GM19372 (cell line): Measurements from ENCODE around the gene NUAK1.

ENCODE experiments used
- ATAC-seq: cut with Tn5 transposase; IDR thresholded peaks from one replicate; pipeline ENCODE4 v1.9.1; 2021; ENCODE audit warnings: mild to moderate bottlenecking, low read depth, moderate library complexity; ENCODE audit not compliant: unreplicated experiment

The NUAK1 gene

GRCh38 chr12:106113042-106113441, 25.7 kb downstream of the NUAK1 start:
- no peak for ATAC-seq

- no peak for ATAC-seq
These were observed 26.5 kb downstream of the NUAK1 start for GRCh38 chr12:106112145-106112821.

- ATAC-seq = no peak
These were observed 28.0 kb downstream of the NUAK1 start for GRCh38 chr12:106110626-106111300.

- ATAC-seq = no peak
These were observed 29.4 kb downstream of the NUAK1 start for GRCh38 chr12:106109168-106109910.

- no peak for ATAC-seq
These were observed 30.4 kb downstream of the NUAK1 start for GRCh38 chr12:106108185-106108835.

GRCh38 chr12:106107566-106107965, 31.2 kb downstream of the NUAK1 start:
- no peak for ATAC-seq

- ATAC-seq = no peak
These were observed 31.9 kb downstream of the NUAK1 start for GRCh38 chr12:106106892-106107291.

- no peak for ATAC-seq
These were observed 32.6 kb downstream of the NUAK1 start for GRCh38 chr12:106106061-106106566.

- no peak for ATAC-seq
These were observed 37.0 kb downstream of the NUAK1 start for GRCh38 chr12:106101803-106102202.

- ATAC-seq = no peak
These were observed 40.0 kb downstream of the NUAK1 start for GRCh38 chr12:106098691-106099200.

GRCh38 chr12:106097011-106097410, 41.7 kb downstream of the NUAK1 start:
- ATAC-seq = no peak

GRCh38 chr12:106096376-106096775, 42.4 kb downstream of the NUAK1 start:
- ATAC-seq = no peak

GRCh38 chr12:106094304-106094703, 44.5 kb downstream of the NUAK1 start:
- no peak for ATAC-seq

GRCh38 chr12:106093246-106093645, 45.5 kb downstream of the NUAK1 start:
- ATAC-seq = no peak

- no peak for ATAC-seq
These were observed 47.3 kb downstream of the NUAK1 start for GRCh38 chr12:106091446-106091820.

- ATAC-seq = no peak
These were observed 47.9 kb downstream of the NUAK1 start for GRCh38 chr12:106090591-106091445.

- no peak for ATAC-seq
These were observed 48.8 kb downstream of the NUAK1 start for GRCh38 chr12:106089935-106090334.

GRCh38 chr12:106088811-106089485, 49.8 kb downstream of the NUAK1 start:
- ATAC-seq = no peak

GRCh38 chr12:106088246-106088808, 50.4 kb downstream of the NUAK1 start:
- ATAC-seq = no peak
